H9 (cell line): Measurements from ENCODE around the gene IMPDH2. TPM values are rescaled to one million over a fixed set of nuclear protein-coding genes. Genes with fewer than 3 reads are reported as not detected.

Experiments
- DNase-seq: peaks from one replicate; pipeline ENCODE4 v3.0.0-alpha.2; 2017
- H2AFZ ChIP-seq: one replicate; pipeline ENCODE4 v1.6.1; 2013; ENCODE audit warnings: mild to moderate bottlenecking, low read length, control low read depth, moderate library complexity
- H2AK5ac ChIP-seq: 2 replicates; pipeline ENCODE4 v1.6.1; 2013; ENCODE audit warnings: low read length, control low read depth, mixed read lengths; ENCODE audit not compliant: insufficient read length
- H2BK120ac ChIP-seq: one replicate; pipeline ENCODE4 v1.6.1; 2013; ENCODE audit warnings: low read depth, mild to moderate bottlenecking, low read length, control low read depth, inconsistent platforms; ENCODE audit not compliant: poor library complexity, severe bottlenecking
- H2BK12ac ChIP-seq: 2 replicates; pipeline ENCODE4 v1.6.1; 2013; ENCODE audit warnings: low read length, control low read depth, mixed read lengths, low read depth; ENCODE audit not compliant: insufficient read length
- H2BK15ac ChIP-seq: 2 replicates; pipeline ENCODE4 v1.6.1; 2013; ENCODE audit warnings: low read depth, low read length, control low read depth
- H2BK20ac ChIP-seq: one replicate; pipeline ENCODE4 v1.6.1; 2013; ENCODE audit warnings: low read depth, mild to moderate bottlenecking, low read length, control low read depth, inconsistent platforms; ENCODE audit not compliant: poor library complexity, severe bottlenecking
- H2BK5ac ChIP-seq: 2 replicates; pipeline ENCODE4 v1.6.1; 2013; ENCODE audit warnings: low read length, control low read depth, mixed read lengths; ENCODE audit not compliant: insufficient read length
- H3K14ac ChIP-seq: 2 replicates; pipeline ENCODE4 v1.6.1; 2013; ENCODE audit warnings: low read length, control low read depth; ENCODE audit not compliant: insufficient read depth
- H3K18ac ChIP-seq: 2 replicates; pipeline ENCODE4 v1.6.1; 2013; ENCODE audit warnings: low read depth, mild to moderate bottlenecking, mixed read lengths, low read length, control low read depth; ENCODE audit not compliant: insufficient read length
- H3K23ac ChIP-seq: 2 replicates; pipeline ENCODE4 v1.6.1; 2013; ENCODE audit warnings: low read length, control low read depth, mixed read lengths, low read depth; ENCODE audit not compliant: insufficient read length
- H3K23me2 ChIP-seq: 2 replicates; pipeline ENCODE4 v1.6.1; 2013; ENCODE audit warnings: low read depth, mild to moderate bottlenecking, mixed read lengths, low read length, control low read depth; ENCODE audit not compliant: insufficient read length, poor library complexity, severe bottlenecking
- H3K27ac ChIP-seq: 2 replicates; pipeline ENCODE4 v1.5.1; 2013; ENCODE audit warnings: low read length, control low read depth, mixed read lengths, low read depth; ENCODE audit not compliant: insufficient read length
- H3K27me3 ChIP-seq: 2 replicates; pipeline ENCODE4 v1.6.1; 2013; ENCODE audit warnings: low read length, control low read depth, inconsistent platforms; ENCODE audit not compliant: insufficient read depth
- H3K4ac ChIP-seq: 2 replicates; pipeline ENCODE4 v1.6.1; 2013; ENCODE audit warnings: low read depth, mild to moderate bottlenecking, control low read depth, inconsistent platforms, low read length, moderate library complexity
- H3K4me1 ChIP-seq: 2 replicates; pipeline ENCODE4 v1.6.1; 2013; ENCODE audit warnings: low read length, control low read depth, inconsistent platforms; ENCODE audit not compliant: insufficient read depth
- H3K4me2 ChIP-seq: 2 replicates; pipeline ENCODE4 v1.6.1; 2013; ENCODE audit warnings: low read length, control low read depth, mixed read lengths; ENCODE audit not compliant: insufficient read length, insufficient read depth
- H3K56ac ChIP-seq: 2 replicates; pipeline ENCODE4 v1.6.1; 2013; ENCODE audit warnings: low read depth, mild to moderate bottlenecking, mixed read lengths, low read length, control low read depth; ENCODE audit not compliant: insufficient read length
- H3K79me1 ChIP-seq: 2 replicates; pipeline ENCODE4 v1.6.1; 2013; ENCODE audit warnings: low read depth, mild to moderate bottlenecking, moderate library complexity, low read length, control low read depth, inconsistent platforms; ENCODE audit not compliant: insufficient read depth, poor library complexity, severe bottlenecking
- H3K79me2 ChIP-seq: 2 replicates; pipeline ENCODE4 v1.6.1; 2013; ENCODE audit warnings: low read length, control low read depth, inconsistent platforms; ENCODE audit not compliant: insufficient read depth
- H3K9ac ChIP-seq: 2 replicates; pipeline ENCODE4 v1.6.1; 2013; ENCODE audit warnings: low read length, control low read depth, mixed read lengths; ENCODE audit not compliant: insufficient read length; ENCODE audit errors: extremely low read depth
- H3K9me3 ChIP-seq: one replicate; pipeline ENCODE4 v1.6.1; 2013; ENCODE audit warnings: low read depth, low read length, inconsistent platforms; ENCODE audit not compliant: control insufficient read depth
- H3T11ph ChIP-seq: one replicate; pipeline ENCODE4 v1.6.1; 2013; ENCODE audit warnings: mild to moderate bottlenecking, low read length, control low read depth, inconsistent platforms
- H4K20me1 ChIP-seq: one replicate; pipeline ENCODE4 v1.6.1; 2013; ENCODE audit not compliant: control insufficient read depth, insufficient read length, insufficient read depth
- H4K5ac ChIP-seq: 2 replicates; pipeline ENCODE4 v1.6.1; 2013; ENCODE audit warnings: low read depth, mild to moderate bottlenecking, mixed read lengths, low read length, control low read depth; ENCODE audit not compliant: insufficient read length
- H4K8ac ChIP-seq: replicated peaks from 2 replicates; pipeline ENCODE4 v1.6.1; 2013; ENCODE audit warnings: low read length, control low read depth, mixed read lengths, low read depth; ENCODE audit not compliant: insufficient read length
- H4K91ac ChIP-seq: 2 replicates; pipeline ENCODE4 v1.6.1; 2013; ENCODE audit warnings: low read depth, mild to moderate bottlenecking, moderate library complexity, mixed read lengths, low read length, control low read depth; ENCODE audit not compliant: insufficient read length
- H3K27ac Mint-ChIP-seq, 3 experiments: 2 replicates in 2 of 3; 3 replicates in 1 of 3; pipeline ENCODE4 v1.8.0; 2020 to 2021; ENCODE audit warnings: mixed read lengths in 3 of 3, mild to moderate bottlenecking in 1 of 3, moderate library complexity in 1 of 3
- H3K27me3 Mint-ChIP-seq: 2 replicates; pipeline ENCODE4 v1.8.0; 2021; ENCODE audit warnings: low read depth, mild to moderate bottlenecking, moderate library complexity, mixed read lengths
- H3K36me3 Mint-ChIP-seq, 3 experiments: 2 replicates in 2 of 3; 3 replicates in 1 of 3; pipeline ENCODE4 v1.8.0; 2020 to 2021; ENCODE audit warnings: low read depth in 3 of 3, mixed read lengths in 3 of 3; ENCODE audit not compliant: insufficient read depth in 1 of 3
- H3K4me1 Mint-ChIP-seq, 2 experiments: 2 replicates each; pipeline ENCODE4 v1.8.0; 2020; ENCODE audit warnings: mixed read lengths in 2 of 2
- H3K4me3 Mint-ChIP-seq, 2 experiments: 2 replicates in 1 of 2; 3 replicates in 1 of 2; pipeline ENCODE4 v1.8.0; 2020 to 2021; ENCODE audit warnings: mild to moderate bottlenecking in 2 of 2, mixed read lengths in 2 of 2, moderate library complexity in 1 of 2
- H3K9me3 Mint-ChIP-seq, 2 experiments: 2 replicates in 1 of 2; 3 replicates in 1 of 2; pipeline ENCODE4 v1.8.0; 2020; ENCODE audit warnings: mild to moderate bottlenecking in 2 of 2, mixed read lengths in 2 of 2, moderate library complexity in 1 of 2
- WGBS: extraction: QIAGEN DNeasy Blood & Tissue Kit; methylation state at CpG from one replicate; pipeline ENCODE4 v1.1.7; 2013; ENCODE audit warnings: missing lambda C conversion rate, low lambda C conversion rate, mixed read lengths; ENCODE audit not compliant: insufficient read length; ENCODE audit errors: extremely low coverage; 5-methylcytosine and 5-hydroxymethylcytosine counted together
- total RNA-seq: library from RNA; stranded (reverse); gene quantifications from 2 replicates; pipeline ENCODE4 v1.2.1, GENCODE V29; 2021
- TF ChIP-seq, protein P1 (sequence below): fragments of 200-600 bp; sonication (generic); conservative IDR thresholded peaks from 3 replicates; pipeline ENCODE4 v1.8.0; 2021; ENCODE audit warnings: antibody characterized with exemption, mild to moderate bottlenecking

The IMPDH2 gene
- total RNA-seq, 1 experiment from 2014 or later: 408 TPM

DNA sequence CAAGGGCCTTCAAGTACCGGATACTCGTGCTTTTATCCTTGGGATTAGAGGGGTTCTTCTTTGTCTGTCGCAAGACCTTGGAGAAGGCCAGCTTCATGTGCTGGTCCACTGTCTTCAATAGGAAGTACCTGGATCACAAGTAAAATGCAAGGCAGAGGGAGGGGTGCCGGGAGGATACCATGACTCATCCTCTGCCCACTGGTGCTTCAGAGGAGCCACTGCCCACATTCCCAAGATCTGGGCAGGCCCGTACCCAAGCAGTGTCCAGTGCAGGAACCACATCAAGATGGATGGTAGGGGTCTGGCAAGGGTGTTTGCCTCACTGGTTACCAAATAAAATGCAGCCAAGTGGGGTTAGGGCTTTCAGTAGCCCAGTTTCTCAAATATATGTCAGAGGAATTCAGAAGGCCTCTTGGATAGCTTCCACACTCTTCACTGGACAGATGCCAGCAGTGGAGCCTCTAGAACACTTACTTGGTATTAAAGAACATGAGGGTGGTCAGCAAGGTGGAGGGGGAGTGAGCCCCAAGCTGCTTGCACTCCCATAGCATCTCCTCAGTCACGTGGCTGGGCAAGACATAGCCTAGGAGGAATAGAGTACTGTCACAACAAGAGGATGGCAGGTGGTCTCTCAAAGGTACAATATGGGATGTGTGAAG lies 3.6 kb upstream of the IMPDH2 start:
- Histone ChIP-seq H2AFZ (no peak overlapping the region), H4K8ac (no peak overlapping the region), H3K23me2 (peaks cover 3% of the 10 kb centered on the region), H3K14ac (no peak overlapping the region), H2BK20ac (no peak overlapping the region), H3K27ac (no peak overlapping the region), H4K91ac (no peak overlapping the region), H3K79me2 (no peaks in the 10 kb centered on the region), H4K20me1 (peaks cover 4% of the 10 kb centered on the region), H3K79me1 (no peaks in the 10 kb centered on the region), H3K56ac (no peak overlapping the region), H3K4ac (no peak overlapping the region), H3K23ac (no peak overlapping the region), H3T11ph (no peak overlapping the region), H2BK5ac (no peak overlapping the region), H3K18ac (no peak overlapping the region), H3K4me2 (no peak overlapping the region), H2BK15ac (no peak overlapping the region), H3K4me1 (no peaks in the 10 kb centered on the region; the same call in 1 of the 2 replicates), H2AK5ac (no peak overlapping the region), H4K5ac (no peak overlapping the region), H3K9ac (no peak overlapping the region), H2BK12ac (no peak overlapping the region), H2BK120ac (no peak overlapping the region), H3K9me3 (no peaks in the 10 kb centered on the region), H3K27me3 (no peaks in the 10 kb centered on the region)
- DNase-seq: no peak
- Mint-ChIP-seq H3K27me3 (no peaks in the 10 kb centered on the region; the same call in 1 of the 2 replicates), H3K4me3 (no peak overlapping the region), H3K36me3 (peaks cover 36 to 88% (median 65%) of the 10 kb centered on the region in 3 experiments), H3K4me1 (peaks cover 10 to 16% of the 10 kb centered on the region in 2 experiments), H3K9me3 (no peaks in the 10 kb centered on the region), H3K27ac (no peak overlapping the region)
- no CpG with 5 or more reads among the region's 6 CpGs for WGBS
- TF ChIP-seq, protein P1, sequence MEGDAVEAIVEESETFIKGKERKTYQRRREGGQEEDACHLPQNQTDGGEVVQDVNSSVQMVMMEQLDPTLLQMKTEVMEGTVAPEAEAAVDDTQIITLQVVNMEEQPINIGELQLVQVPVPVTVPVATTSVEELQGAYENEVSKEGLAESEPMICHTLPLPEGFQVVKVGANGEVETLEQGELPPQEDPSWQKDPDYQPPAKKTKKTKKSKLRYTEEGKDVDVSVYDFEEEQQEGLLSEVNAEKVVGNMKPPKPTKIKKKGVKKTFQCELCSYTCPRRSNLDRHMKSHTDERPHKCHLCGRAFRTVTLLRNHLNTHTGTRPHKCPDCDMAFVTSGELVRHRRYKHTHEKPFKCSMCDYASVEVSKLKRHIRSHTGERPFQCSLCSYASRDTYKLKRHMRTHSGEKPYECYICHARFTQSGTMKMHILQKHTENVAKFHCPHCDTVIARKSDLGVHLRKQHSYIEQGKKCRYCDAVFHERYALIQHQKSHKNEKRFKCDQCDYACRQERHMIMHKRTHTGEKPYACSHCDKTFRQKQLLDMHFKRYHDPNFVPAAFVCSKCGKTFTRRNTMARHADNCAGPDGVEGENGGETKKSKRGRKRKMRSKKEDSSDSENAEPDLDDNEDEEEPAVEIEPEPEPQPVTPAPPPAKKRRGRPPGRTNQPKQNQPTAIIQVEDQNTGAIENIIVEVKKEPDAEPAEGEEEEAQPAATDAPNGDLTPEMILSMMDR: no peak
